ENCODE measurements around the gene KERA.

The KERA gene

GRCh38 chr12:91001306-91001705, 56.5 kb downstream of the KERA start:
- no peak for DNase-seq (ENCODE audit: insufficient read length, low spot score)
- no peak for FAIRE-seq
- TF ChIP-seq CTCF (IDR thresholded peaks at IDR 0.05; ENCODE audit: insufficient read depth, missing control alignments), result no peak
